Measurements from ENCODE around the gene PRR23B.

Gene PRR23B

DNA sequence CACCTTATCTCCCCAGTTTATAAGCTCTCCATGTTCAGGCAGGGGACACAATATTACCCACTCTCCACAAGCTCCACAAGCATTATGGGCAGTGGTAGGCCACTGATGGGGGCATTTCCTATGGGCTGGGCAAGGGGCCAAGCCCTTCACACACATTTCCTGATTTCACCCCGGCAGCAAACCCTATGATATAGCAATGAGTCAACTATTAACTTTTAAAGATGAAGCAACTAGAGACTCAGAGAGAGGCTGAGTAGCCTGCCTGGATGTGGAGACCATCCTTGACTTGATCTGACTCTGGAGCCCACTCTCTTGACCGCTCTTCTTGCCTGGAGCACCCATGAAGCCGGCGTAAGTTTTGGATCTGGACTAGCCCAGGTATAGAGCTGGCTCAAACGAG lies 46.3 kb downstream of the PRR23B start:
- DNase-seq: no peak

DNA sequence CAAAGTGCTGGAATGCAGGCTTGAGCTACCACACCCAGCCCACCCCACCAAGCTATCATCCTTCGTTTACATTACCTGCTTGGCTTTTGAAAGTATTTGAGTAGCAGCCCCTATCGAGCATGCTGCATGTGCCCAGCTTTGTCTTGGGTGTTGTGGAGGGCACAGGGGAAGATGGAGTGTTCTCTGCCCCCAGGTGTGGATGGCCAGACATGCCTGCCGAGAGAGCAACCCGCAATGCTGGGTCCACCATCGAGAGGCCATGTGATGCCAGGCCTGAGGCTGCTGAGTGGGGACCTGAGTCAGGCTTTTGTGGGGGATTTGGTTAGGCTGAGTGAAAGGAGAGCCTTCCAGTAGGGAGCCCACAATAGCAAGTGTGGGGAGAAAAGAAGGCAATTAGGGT lies 47.8 kb downstream of the PRR23B start:
- no peak for DNase-seq

DNA sequence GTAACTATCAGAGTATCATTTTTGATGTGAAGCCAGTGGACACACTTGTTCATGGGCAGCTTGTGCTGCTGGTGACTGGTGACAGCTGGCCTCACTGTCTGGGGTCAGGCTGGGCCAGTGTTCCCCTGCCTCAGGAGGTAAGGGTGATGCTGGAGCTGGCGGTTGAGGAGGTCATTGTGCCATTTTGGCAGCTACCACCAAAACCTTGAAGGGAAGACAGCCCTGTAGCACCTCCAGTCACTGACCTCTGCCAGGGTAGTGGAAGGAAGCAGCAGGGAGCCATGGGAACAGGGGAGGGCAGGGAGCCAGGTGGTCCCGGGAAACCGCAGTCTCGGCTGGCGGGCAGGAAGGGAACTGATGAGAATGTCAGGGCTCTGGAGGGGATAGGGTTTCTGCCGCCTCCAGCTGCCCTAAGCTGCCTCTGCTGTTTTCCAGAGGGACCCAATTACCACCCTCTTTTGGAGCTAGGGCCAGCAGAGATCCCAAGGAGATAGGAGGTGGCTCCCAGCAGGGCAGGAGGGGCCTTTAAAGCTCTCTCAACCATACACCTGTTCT lies 48.9 kb downstream of the PRR23B start:
- DNase-seq: no peak
